CD4-positive, alpha-beta T cell treated with Interferon gamma for 1 hour (primary cell): ENCODE data around the gene ADAM10.

Experiments used
- DNase-seq: peaks from one replicate; pipeline ENCODE4 v3.0.0-alpha.2; 2020

Gene ADAM10

DNA sequence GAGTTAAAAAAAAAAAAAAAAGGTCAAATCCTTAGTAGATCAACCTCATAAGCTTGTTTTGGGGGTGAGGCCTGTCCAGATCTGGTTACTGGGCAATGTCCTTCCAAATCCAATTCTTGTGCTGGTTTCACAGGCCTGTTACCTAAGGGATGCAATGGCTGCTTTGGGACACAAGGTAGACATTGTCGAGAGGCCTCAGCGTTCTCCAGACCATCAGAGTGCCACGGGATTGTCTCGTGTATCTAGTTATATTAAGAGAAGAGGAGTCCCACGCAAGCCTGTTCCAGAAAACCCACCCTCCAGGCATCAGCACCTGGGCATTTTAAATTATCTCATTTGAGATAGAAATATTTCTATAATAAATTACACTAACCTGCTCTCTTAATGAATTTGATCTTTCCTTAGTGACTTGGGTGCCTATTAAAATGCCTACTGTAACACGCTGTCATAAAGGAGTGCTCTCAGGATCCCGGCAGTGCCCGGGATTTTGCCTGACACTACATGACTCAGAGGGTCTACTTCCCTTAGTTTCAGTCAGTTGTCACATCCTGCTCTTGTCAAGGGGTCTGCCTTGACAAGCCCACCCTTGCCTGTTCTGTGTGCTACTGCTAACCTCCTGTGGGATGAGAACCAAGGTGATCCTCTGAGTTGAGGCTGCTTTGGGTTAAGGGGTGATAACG lies 201.7 kb downstream of the ADAM10 start:
- no peak for DNase-seq

DNA sequence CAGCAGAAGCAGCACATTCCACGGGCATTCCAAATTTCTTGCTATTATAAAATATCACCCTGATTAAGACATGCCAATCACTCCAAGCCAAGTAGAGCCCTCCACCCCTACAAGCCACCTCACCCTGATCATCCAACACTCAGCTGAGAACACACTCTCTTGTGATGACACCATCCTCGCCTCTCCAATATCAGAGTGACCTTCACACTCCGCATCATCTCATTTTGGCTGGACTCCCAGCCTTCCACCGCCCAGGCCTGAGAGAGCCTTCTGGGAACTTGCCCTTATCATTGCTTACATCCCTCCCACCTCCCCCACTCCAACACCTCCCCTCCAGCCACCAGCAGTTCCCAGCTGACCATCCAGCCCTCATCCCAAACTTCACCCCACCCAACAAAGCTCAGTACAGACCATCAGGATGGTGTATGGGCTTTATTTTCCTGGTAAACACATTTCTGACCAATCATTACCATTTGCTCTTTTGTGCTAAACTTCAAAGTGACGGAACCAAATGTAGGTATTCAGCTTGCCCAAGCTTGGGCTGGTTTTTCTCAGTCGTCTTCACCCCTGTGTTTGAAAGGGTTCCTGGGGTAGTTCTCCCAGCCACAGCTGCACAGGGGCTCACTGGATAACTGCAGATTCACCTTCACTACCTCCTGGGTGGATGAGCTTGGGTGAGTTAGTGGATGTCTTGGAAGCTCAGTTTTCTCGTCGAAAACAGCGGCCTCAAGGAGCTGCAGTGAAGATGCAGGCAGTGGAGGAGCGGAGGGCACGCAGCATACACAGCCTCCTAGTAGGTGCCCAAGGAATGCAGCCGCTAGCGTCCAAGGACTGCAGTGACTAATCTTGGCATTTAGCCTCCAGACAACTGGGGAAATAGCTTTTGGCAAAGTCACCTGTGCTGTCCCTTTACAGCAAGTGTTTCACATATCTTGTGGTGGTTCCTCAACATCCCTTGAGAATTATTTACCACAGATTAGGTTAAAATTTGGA lies 202.6 kb downstream of the ADAM10 start:
- no peak for DNase-seq

- no peak for DNase-seq
Measured at GRCh38 chr15:58546066-58546591, 203.4 kb downstream of the ADAM10 start.

DNA sequence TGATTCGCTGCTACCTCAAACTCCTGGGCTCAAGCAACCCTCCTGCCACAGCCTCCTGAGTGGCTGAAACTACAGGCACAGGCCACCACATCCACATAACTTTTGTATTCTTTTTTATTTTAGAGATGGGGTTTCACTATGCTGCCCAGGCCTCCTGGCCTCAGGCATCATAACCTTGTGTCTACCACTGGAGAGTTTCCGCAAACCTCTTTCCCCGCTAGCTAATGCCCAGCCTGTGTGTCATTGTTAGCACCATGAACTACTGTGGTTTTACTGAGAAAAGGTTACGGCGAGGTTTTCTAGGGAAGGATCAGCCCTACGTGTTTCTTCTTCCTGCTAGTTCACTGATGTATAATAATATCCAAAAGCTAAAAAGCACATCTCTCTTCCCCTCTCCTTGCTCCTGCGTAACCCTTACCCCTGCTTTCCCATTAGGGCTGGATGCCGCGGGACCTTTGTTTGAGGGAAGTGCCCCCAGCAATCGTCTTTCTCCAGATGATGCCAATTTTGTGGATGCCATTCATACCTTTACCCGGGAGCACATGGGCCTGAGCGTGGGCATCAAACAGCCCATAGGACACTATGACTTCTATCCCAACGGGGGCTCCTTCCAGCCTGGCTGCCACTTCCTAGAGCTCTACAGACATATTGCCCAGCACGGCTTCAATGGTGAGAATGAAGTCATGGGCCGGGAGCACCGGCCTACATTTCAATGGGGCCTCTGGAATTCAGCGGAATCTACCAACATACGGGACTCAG lies 204.0 kb downstream of the ADAM10 start:
- no peak for DNase-seq

DNA sequence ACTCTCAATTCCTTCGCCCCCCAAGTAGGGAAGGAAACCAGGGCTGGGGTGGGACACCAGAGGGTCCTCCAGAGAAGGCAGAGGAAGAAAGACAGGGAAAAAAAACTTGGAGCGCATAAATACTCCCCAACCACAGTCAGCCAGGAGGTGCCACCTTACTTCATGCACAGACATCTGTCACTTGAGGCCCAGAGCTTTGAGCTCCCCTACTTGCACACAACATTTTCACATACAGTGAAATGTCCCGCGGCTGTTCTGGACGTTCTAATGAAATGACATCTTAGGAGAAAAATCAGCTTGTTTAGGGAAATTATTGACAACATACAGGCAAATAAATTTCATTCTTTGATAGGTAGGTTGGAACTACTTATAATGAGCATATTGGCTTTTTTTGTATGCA lies 204.8 kb downstream of the ADAM10 start:
- no peak for DNase-seq

DNA sequence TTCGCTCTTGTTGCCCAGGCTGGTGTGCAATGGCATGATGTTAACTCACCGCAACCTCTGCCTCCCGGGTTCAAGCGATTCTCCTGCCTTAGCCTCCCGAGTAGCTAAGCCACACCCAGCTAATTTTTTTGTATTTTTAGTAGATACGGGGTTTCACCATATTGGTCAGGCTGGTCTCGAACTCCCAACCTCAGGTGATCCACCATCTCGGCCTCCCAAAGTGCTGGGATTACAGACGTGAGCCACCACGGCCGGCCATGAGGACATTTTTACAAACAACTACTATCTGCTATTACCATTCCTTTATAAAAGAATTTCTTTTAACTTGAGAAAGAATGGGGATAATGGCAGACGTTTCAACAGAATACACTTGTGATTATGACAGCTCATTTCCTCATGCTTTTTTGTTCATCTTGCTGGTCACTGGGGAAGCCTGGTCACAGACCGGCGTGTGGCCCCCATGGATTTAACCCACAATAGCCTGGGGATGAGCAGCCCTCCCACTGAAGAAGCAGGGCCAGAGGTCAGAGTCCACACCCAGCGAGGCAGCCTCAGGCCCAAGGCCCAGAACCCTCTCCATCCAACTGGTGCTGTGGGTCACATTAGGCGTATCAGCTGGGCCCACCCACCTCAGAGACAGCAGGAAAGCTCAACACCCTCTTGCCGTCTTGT lies 205.7 kb downstream of the ADAM10 start:
- DNase-seq: no peak

GRCh38 chr15:58541410-58542087 lies 208.0 kb downstream of the ADAM10 start:
- DNase-seq: no peak

DNA sequence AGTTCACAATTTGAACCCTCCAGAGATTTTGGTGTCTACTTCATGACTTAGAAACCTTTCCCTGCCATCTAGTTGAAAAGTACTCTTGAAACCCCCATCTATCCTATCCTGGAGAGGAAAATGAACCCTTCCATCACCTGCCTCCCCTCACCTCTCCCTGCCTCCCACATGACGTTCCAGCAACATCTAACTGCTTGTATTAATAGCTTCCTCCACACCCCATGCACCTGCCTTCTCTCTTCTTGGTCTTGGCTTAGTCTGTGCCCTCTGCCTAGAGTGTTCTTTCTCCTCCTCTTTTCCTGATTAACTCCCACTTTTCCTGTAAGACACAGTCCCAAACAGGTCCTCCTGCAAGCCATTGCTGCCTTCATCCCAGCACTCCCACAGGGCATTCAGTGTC lies 210.0 kb downstream of the ADAM10 start:
- DNase-seq: no peak

DNA sequence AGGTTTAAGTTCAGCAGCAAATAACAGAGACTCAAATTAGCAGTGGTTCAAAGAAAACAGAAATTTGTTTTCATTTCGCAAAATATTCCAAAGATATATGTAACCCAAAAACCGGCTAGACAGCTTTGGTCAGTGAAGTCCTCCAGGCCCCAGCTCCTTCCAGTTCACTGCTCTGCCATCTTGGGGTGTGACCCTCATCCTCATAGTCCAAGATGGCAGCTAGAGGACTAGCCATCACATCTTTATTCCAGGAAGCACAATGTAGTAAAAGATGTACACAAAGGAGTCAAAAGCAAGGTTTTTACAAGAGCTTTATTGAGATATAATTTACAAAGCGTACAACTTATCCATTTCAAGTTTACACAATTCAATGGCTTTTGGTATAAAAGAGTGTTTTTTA lies 210.6 kb downstream of the ADAM10 start:
- DNase-seq: no peak
